ENCODE results near the gene IL3RA. TPM values are rescaled to one million over a fixed set of nuclear protein-coding genes. Genes with fewer than 3 reads are reported as not detected.

IL3RA gene
- total and polyA plus RNA-seq, 2 of the 8 experiments (the other 6 are each of a cell fraction or from before 2014, with no cell fraction given) = 0.11 TPM; not detected in 1

DNA sequence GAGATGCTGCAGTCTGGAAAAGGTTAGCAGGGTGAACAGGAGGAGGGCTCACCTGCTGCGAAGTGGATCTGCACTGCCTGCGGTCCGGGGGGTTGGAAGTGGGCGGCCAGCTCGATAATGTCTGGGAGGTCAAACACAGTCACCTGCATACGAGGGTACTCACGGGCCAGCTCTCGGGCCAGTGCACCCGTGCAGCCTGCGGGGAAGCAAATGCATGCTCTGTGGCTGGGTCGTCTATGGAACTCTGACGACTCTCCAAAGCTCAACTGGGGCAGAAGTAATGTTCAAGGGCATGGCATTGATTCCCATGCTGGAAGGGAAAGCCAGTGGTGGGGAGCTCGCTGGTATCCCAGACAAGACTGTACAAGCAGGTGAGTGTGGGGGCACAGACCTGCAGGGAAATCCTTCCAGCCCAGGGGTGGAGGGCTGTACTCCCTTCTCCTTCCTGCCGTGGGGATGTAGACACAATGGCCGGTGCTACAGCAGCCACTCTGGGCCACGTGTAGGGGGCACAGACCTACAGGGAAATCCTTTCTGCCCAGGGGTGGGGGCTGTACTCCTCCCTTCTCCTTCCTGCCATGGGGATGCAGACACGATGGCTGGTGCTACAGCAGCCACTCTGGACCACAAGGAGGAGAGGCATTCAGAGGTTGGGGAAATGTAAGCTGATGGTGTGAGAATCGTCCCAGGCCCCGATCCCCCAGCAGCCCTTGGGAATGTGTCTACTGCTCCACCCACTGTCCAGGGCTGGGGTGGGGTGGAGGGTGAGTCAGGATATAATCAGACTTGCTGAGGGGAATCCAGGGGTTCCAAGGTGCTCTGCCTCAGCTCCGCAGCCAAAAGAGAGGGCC, 81.6 kb downstream of the IL3RA start (continued):
- TF ChIP-seq SUZ12 (IDR thresholded peaks at IDR 0.05; ENCODE audit: low read length) = no peak
- no peak for TF ChIP-seq JUND (IDR thresholded peaks at IDR 0.05; ENCODE audit: low read length)
- no peak for TF ChIP-seq RAD21 (IDR thresholded peaks at IDR 0.05 in 1 of 2, conservative IDR thresholded peaks at IDR 0.05 in 1 of 2; ENCODE audit: low read depth in 2 of 2, low read length in 2 of 2)
- TF ChIP-seq SAP30 (IDR thresholded peaks at IDR 0.05; ENCODE audit: insufficient read depth, insufficient replicate concordance, low read length) = no peak
- TF ChIP-seq SP4 (IDR thresholded peaks at IDR 0.05; ENCODE audit: low read length) = no peak
- TF ChIP-seq CBX5 (IDR thresholded peaks at IDR 0.05; ENCODE audit: low read depth, low read length) = no peak
- TF ChIP-seq HDAC2 (IDR thresholded peaks at IDR 0.05; ENCODE audit: borderline replicate concordance in 1 of 2, low read depth in 2 of 2, low read length in 2 of 2) = peak in 1 of 2 experiments; percentile 67; a peak in 1 of 4 replicates
- no peak for TF ChIP-seq TCF12 (IDR thresholded peaks at IDR 0.05; ENCODE audit: low read depth, low read length)
- no peak for TF ChIP-seq TAF1 (IDR thresholded peaks at IDR 0.05; ENCODE audit: low read depth, low read length)

All from H1 (cell line).